HG03175 (cell line): ENCODE measurements around the gene ZNF827.
A peak's percentile ranks its signal among the peaks of the same experiment; 100 is the strongest.

Experiments used
- ATAC-seq: cut with Tn5 transposase; IDR thresholded peaks from one replicate; pipeline ENCODE4 v1.9.1; 2021; ENCODE audit warnings: mild to moderate bottlenecking, moderate library complexity; ENCODE audit not compliant: unreplicated experiment

ZNF827 gene

GRCh38 chr4:145772347-145772746, 166.3 kb downstream of the ZNF827 start:
- no peak for ATAC-seq

GRCh38 chr4:145770124-145770523, 168.5 kb downstream of the ZNF827 start:
- ATAC-seq, result no peak

- ATAC-seq, result no peak
These were observed 169.1 kb downstream of the ZNF827 start for GRCh38 chr4:145769450-145770037.

GRCh38 chr4:145766273-145766672, 172.3 kb downstream of the ZNF827 start:
- ATAC-seq, result no peak

GRCh38 chr4:145763399-145763798, 175.2 kb downstream of the ZNF827 start:
- ATAC-seq, result no peak

- no peak for ATAC-seq
These were observed 175.9 kb downstream of the ZNF827 start for GRCh38 chr4:145762719-145763118.

GRCh38 chr4:145760961-145761929, 177.4 kb downstream of the ZNF827 start:
- ATAC-seq, result no peak

GRCh38 chr4:145760176-145760575, 178.4 kb downstream of the ZNF827 start:
- ATAC-seq, result no peak

- no peak for ATAC-seq
These were observed 181.4 kb downstream of the ZNF827 start for GRCh38 chr4:145757188-145757587.

- ATAC-seq, result no peak
These were observed 182.4 kb downstream of the ZNF827 start for GRCh38 chr4:145756244-145756643.

GRCh38 chr4:145755802-145756201, 182.8 kb downstream of the ZNF827 start:
- ATAC-seq, result no peak

- no peak for ATAC-seq
These were observed 195.0 kb downstream of the ZNF827 start for GRCh38 chr4:145743641-145744040.

- ATAC-seq, result no peak
These were observed 197.8 kb downstream of the ZNF827 start for GRCh38 chr4:145740806-145741205.

GRCh38 chr4:145739845-145740244, 198.8 kb downstream of the ZNF827 start:
- ATAC-seq, result no peak

GRCh38 chr4:145736241-145736831, 202.3 kb downstream of the ZNF827 start:
- no peak for ATAC-seq

- ATAC-seq, result no peak
These were observed 202.8 kb downstream of the ZNF827 start for GRCh38 chr4:145735827-145736226.

GRCh38 chr4:145735347-145735675, 203.3 kb downstream of the ZNF827 start:
- ATAC-seq, result no peak

- peak; percentile 54 for ATAC-seq
These were observed 203.9 kb downstream of the ZNF827 start for GRCh38 chr4:145734576-145735346.

- ATAC-seq, result no peak
These were observed 204.6 kb downstream of the ZNF827 start for GRCh38 chr4:145734031-145734430.

GRCh38 chr4:145732895-145733880, 205.4 kb downstream of the ZNF827 start:
- peak; percentile 86 for ATAC-seq
